ENCODE measurements around the gene KRT16.

GRCh38 chr17:41619036-41619926 is 6.7 kb upstream of the KRT16 start:
- TF ChIP-seq POLR2AphosphoS5 (IDR thresholded peaks at IDR 0.05; ENCODE audit: low read depth, low read length) (no peak), TAF1 (IDR thresholded peaks at IDR 0.05; ENCODE audit: borderline replicate concordance, low read depth, low read length) (no peak)
